GM21381 (cell line): ENCODE data around the gene TBX2.

Experiments used
- ATAC-seq: cut with Tn5 transposase; IDR thresholded peaks from one replicate; pipeline ENCODE4 v1.9.1; 2021; ENCODE audit warnings: mild to moderate bottlenecking, moderate library complexity; ENCODE audit not compliant: unreplicated experiment

The TBX2 gene

GRCh38 chr17:61368832-61369450 is 30.7 kb upstream of the TBX2 start:
- no peak for ATAC-seq

GRCh38 chr17:61369751-61370150 is 29.9 kb upstream of the TBX2 start:
- no peak for ATAC-seq

GRCh38 chr17:61371179-61371578 is 28.5 kb upstream of the TBX2 start:
- ATAC-seq = no peak

GRCh38 chr17:61371606-61372005 is 28.0 kb upstream of the TBX2 start:
- no peak for ATAC-seq

- ATAC-seq = no peak
Measured at GRCh38 chr17:61372436-61372835, 27.2 kb upstream of the TBX2 start.

GRCh38 chr17:61376931-61377838 is 22.5 kb upstream of the TBX2 start:
- ATAC-seq = no peak

GRCh38 chr17:61378658-61379456 is 20.8 kb upstream of the TBX2 start:
- ATAC-seq = no peak

GRCh38 chr17:61379457-61380216 is 20.0 kb upstream of the TBX2 start:
- no peak for ATAC-seq

- no peak for ATAC-seq
Measured at GRCh38 chr17:61380217-61380835, 19.3 kb upstream of the TBX2 start.

- no peak for ATAC-seq
Measured at GRCh38 chr17:61380836-61381525, 18.7 kb upstream of the TBX2 start.

- ATAC-seq = no peak
Measured at GRCh38 chr17:61381537-61381936, 18.1 kb upstream of the TBX2 start.

- ATAC-seq = no peak
Measured at GRCh38 chr17:61382796-61383688, 16.6 kb upstream of the TBX2 start.

- ATAC-seq = no peak
Measured at GRCh38 chr17:61383689-61384201, 15.9 kb upstream of the TBX2 start.

GRCh38 chr17:61384354-61384691 is 15.3 kb upstream of the TBX2 start:
- ATAC-seq = no peak

GRCh38 chr17:61384692-61385576 is 14.7 kb upstream of the TBX2 start:
- no peak for ATAC-seq

GRCh38 chr17:61385577-61386236 is 13.9 kb upstream of the TBX2 start:
- ATAC-seq = no peak

- ATAC-seq = no peak
Measured at GRCh38 chr17:61386251-61386650, 13.4 kb upstream of the TBX2 start.
